GM18505 (cell line): ENCODE results near the gene PRKCH.
A peak's percentile ranks its signal among the peaks of the same experiment; 100 is the strongest.

Experiments used
- ATAC-seq: cut with Tn5 transposase; IDR thresholded peaks from one replicate; pipeline ENCODE4 v1.9.1; 2021; ENCODE audit not compliant: unreplicated experiment
- POLR2A ChIP-seq: IDR thresholded peaks from 4 replicates; pipeline ENCODE4 v1.6.1; 2011; ENCODE audit warnings: borderline replicate concordance; ENCODE audit not compliant: insufficient read depth, insufficient read length; ENCODE audit errors: extremely low read depth

PRKCH gene

DNA sequence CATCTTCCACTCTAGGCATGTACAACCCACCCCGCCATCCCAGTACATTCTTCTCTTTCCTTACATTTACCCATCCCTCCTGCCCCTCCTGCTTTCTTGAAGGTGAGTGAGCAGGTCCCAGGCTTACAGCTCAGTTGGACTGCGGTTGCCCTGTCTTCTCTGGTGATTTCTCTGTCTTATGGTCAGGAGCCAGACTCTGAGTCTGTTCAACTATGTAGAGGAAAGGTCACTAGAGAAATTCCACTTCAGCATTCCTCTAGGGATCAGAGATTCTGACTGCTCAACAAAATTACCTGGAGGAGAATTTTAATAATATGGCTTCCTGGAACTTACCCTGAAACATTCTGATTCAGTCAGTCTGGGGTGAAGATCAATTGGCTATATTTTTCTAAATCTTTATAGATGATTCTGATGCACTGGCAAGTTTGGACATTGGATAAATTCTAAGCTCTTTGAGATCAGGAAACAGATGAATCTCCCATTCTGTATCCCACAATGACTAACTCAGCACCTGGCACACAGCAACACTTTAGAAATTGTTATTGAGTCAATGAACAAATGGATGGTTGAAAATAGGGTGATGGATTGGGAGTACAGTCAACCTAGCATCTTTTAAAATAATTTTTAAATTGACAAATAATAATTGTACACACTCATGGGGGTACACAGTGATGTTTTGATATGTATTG is 245.3 kb downstream of the PRKCH start:
- ATAC-seq: no peak

DNA sequence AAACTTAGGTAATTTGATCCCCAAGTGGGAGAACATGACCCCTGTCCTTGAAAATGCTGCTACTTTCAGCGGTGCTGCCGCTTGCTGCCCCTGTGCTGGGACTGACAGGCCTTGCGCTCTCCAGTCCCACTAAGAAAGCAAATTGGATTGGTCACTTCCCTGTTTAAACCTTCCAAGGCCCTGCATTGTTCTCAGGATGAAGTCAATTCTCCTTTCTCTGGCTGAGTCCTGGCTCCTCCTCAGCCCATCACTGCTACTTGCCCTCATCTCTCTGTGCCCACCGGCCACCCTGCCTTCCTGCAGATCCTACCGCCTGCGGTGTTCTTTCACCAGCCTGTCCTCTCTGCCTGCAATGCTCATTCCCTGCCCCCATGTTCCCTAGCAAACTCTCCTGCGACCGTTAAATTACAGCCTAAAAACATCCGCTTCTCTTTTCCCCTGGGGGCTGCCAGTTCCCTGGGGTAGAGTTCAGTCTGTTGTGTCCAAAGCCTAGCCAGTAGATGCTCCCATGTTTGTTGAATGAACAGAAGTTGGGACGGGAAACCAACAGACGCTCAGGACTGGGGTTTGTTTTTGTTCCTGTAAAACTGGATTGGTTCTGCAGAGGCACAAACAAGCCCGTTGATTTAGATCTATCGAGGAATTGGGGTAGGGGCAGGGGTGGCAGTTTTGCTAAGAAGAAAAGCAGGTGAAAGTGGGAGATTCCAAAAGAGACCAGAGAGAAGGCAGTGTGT is 246.6 kb downstream of the PRKCH start:
- ATAC-seq: no peak
- no peak for TF ChIP-seq POLR2A

More for the DNA sequence above, 245.3 kb downstream of the PRKCH start:
- no peak for TF ChIP-seq POLR2A

DNA sequence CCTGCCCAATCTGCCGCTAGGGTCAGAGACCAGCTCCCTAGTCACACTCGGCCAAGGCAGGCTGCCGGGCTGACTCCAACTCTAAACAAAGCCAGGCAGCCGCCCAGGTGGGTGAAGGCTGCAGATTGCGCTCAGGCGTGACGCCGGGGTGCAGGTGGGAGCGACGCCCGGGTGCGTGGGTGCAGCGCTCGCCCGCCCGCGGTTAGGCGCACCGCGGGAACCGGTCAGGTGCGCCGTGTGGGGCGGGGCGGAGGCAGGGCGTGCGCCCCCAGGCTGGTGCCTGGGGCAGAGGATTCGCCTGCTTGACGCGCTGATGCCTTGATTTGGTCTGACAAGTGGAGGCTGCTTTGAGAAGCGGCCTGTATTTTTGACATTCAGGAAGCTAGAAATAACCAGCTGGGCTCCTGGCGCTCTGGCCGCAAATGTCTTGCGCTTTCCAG is 247.2 kb downstream of the PRKCH start:
- no peak for TF ChIP-seq POLR2A
- ATAC-seq: peak; percentile 84

DNA sequence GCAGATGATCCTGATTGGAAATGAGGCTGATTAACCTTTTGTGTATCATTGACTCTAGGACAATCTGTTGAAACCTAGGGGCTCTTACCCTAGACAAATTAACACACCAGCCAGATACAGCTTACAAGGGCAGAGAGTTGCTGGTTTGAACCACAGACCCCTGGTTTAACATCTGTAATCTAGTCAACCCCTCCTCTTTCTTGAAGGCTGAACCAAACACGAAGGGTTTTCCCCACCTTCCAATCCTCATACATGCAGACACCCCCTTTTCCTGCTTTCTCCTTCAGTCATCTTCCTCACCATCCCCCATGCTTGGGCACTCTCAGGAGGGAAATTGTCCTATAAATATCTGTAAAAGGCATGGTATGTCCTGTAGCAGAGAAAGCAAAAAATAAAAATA is 247.9 kb downstream of the PRKCH start:
- no peak for ATAC-seq

DNA sequence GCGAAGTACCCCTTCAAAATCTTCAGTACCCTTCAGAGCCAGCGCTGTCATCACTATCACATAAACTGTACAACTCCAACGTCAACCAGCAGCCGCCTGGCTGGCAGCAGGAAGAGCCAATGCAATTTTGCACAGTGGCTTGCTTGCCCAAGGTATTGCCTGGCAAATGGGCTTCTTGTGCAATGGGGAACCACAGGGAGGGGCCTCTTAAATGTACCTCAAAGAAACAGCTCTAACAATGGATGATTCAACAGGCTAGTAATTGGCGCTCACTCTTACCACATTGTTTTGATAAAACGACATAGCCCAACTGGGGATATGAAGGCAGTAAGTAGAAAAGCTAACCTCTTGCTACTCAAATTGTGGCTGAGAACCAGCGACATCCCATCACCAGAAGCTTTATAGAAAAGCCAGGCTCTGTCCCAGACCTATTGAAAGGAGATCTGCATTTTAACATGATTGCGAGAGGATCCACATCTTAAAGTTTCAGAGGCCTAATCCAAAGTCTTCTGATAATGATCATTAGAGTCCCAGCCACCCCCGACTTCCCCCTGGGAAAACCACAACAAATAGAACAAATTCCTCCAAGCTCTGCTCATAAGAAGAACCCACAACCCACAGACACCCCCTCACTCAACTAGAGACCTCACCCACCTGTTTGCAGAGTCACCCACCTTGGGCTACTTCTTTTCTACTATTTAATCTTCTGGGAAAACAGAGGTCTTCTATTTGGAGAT is 248.6 kb downstream of the PRKCH start:
- ATAC-seq: no peak
- TF ChIP-seq POLR2A: no peak

More for the DNA sequence above, 247.9 kb downstream of the PRKCH start:
- TF ChIP-seq POLR2A: no peak

DNA sequence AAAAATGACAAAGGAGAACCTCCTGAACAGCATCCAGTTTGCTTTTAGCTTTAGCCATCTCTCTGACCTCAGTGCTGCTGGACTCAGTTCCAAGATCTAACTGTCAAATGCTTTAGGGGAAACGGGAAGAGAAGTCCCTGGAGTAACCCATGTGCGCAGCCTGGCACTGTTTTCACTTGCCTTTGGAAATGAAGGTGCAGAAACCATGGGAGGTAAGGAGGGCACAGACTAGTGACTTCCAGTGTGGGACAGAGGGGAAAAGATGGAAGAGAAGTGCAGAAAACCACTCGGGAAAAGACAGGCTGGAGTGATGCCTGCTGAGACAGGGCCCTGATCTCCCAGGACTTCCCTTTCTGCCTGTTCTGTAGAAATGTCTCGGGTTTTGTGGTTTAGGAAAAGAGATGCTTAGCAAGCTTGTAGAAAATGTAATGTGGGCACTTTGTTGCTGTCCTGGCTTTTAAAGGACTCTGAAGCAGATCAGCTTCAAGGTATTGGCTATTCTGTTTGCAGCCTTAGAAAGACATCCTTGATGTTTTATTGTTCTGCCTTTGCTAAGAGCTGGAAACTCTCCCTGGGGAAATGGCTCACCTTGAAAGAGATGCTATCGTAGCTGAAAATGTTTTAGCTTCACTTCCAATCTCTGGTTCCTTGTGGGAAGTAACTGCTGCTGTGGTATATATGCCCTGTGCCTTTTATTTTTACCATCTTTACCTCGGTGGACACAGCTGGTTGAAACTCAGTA is 249.3 kb downstream of the PRKCH start:
- no peak for ATAC-seq
- no peak for TF ChIP-seq POLR2A

DNA sequence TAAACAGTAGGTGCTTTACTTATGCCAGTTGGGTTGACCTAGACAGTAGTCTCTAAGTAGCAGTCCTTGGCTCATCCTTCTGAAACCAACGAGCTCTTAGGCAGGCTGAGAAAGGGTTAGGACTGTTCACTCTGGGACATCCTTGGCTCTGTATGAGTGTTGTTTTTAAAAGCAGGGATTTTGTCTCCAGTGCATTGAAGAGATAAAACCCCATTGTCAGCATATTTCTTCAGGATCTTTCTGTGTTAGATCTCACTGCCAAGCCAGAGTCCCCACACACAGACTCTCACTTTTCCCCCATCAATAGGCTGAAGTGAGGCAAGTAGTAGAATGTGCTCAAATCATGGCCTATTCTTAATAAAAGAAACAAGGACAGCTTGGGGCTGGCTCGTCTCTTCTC is 250.5 kb downstream of the PRKCH start:
- no peak for ATAC-seq
- no peak for TF ChIP-seq POLR2A

DNA sequence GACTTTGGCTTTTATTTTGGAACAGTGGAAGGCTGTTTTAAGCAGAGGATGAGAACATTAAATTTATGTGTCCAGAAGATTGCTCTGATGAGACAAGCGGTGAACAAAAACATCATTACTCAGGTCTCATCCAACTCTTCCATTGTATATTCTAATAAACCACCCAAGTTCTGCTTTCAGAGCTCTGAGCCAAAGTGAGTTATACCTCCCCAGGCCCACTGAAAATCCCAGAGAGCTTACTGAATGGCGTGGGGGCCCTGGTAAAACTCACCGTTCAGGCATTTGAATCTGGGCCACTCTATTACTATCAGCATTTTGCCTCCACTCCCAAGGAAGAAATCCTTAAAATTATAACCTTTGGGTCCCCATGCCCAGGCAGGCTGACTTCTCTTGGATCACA is 251.9 kb downstream of the PRKCH start:
- no peak for ATAC-seq
- no peak for TF ChIP-seq POLR2A

DNA sequence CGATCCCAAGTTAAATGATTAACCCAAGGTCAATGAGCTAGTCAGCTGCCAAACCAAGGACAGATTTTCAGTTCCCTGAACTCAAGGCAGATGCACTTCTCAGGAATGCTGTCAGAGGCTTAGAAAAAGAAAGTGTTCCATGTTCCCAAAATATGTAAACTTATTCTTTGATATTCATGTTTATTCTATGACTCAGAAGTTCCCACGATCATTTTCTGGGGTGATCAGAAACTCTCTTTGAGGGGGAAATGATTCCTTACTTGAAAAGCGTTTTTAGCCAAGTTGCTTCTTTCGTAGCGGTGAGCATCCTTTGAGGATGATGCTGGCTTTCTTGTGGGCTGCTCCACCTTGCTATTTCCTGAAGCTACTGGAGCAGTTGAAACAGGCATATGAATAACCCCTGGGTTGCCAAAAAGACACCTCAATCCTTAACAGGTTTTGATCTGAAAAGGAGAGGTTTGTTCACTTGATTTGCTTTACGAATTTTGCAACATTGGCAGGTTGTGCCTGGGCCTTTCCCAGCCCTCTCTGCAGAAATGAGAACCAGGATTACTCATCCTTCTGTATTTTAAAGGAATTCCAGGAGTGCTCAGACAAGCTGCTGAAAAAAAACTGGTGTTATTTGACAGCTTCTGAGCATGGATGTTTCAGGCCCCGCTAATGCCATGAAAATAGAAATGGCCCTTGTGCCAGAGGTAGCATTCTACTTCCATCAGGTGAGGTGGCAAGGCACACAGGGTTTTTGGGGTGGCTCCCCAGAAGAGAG is 252.6 kb downstream of the PRKCH start:
- TF ChIP-seq POLR2A: no peak
- ATAC-seq: no peak

DNA sequence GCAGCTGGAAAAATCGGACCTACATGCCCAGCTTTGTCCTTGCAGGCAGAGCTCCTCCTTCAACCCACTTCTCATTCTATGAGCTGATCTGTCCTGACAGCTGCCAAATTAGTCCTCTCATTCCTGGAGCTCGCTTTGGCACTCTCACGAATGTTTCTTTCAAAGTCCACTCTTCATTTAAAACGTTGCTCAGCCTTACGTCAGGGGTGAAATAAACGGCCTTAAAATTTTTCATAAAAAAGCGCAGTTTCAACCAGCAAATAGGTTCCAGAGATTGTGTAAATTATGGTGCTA is 253.1 kb downstream of the PRKCH start:
- no peak for TF ChIP-seq POLR2A
- no peak for ATAC-seq

DNA sequence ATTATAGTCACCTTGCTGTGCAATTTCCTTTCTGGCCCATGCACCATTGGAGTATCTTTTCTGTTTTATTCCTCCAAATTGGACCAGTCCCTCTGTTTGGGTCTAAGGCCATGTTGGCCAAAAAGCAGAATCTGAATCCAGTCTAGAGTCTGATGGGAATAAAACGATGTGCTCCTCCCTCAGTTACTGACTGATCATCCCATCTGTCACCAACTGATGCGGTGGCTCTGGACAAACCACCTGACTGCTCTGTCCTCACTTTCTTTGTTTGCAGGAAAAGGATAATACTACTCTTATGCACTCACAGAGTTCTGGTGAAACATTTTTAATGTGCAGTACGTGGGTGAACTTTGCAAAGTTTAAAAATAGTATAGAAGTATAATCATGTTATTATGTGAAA is 253.7 kb downstream of the PRKCH start:
- ATAC-seq: no peak
- no peak for TF ChIP-seq POLR2A

DNA sequence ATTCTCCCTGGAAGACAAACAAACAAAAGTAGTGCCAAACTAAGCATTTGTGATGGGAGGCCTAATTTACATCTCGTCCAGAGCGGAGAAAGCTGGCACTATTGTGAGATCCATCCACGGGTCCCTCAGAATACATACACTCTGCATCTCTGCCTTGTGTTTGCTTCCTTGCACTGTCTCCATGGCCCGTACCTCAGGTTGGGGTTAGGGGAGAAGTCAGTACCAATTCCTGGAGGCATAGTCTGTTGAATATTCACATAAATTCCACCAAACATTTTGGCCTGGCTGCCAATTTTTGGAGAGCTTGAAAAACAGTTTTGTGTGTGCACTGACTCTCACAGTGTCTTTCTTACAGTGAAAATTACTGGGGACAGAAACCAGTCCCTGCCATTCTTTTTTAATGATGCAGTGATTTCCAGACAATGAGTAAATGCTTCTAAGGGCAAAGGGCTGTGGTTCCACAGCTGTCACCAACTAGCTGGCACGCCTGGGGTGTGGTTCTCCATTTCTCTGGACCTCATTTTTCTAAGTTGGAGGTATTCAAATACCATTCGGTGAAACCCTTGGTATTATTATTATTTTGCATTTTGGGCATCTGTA is 254.3 kb downstream of the PRKCH start:
- no peak for ATAC-seq
- TF ChIP-seq POLR2A: no peak

DNA sequence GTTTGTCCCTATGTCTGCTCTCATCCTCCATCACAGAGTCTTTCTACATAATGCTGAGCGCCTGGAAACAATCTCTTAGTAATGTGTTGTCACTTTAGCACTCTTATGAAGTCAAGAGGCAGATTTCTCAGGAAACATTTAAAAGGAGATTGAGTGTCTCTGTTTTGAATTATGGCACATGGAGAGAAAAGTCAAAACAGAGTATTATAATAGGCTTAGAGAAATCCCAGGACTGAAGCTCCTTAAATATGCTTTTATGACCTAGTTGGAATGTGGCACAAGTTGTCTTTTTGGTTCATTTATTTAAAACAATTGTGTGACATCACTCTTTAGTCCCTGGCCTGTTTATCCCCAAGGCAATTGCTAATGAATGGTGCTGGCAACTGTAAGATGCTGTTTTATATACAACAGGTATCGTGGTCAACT is 256.1 kb downstream of the PRKCH start:
- no peak for TF ChIP-seq POLR2A
- ATAC-seq: no peak

DNA sequence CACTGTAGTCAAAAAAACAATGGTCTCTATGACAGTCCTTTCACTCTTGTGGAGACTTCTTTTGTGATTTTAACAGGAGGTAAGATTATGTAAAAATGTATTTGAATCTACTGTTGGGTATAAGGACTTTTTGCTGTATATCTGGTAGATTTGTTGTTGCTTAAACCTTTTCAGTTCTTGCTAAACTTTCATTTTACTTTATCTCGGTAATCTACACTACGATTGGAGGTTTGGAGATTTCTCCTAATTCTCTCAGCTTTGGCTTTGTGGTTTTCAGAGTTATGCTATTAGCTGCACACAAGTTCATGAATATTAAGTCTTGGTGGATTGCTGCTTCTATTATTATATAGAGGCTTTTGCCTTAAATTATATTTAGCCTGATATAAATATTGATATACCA is 257.4 kb downstream of the PRKCH start:
- no peak for ATAC-seq
- no peak for TF ChIP-seq POLR2A
